Measurements from ENCODE around the gene ZNF296.

Gene ZNF296

DNA sequence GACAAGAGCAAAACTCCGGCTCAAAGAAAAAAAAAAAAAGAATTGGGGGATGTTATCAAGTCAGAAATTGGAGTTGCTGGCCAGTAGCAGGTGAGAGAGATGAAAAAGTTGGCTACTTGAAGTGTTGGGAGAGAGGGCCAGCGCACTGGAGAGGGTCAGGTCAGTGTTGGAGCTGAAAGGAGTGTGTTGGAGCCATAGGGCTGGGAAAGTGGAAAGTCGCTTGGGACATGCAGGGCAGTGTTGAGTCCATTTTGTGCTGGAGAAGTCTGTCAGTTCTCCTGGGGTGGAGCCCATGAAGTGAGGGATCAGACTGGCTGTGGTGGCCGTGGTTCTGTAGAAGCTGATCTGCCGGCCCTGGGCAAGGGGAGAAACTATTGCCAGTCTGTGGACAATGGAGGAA lies 18.4 kb upstream of the ZNF296 start:
- Histone ChIP-seq H3K4me3 (ENCODE audit: low read depth in 1 of 2, low read length in 2 of 2) (peak overlapping the region in 1 of 2 donors; percentile 99), H3K27ac (ENCODE audit: low read length) (no peak overlapping the region), H3K27me3 (ENCODE audit: low read depth, low read length) (no peaks in the 10 kb centered on the region), H3K9me3 (ENCODE audit: control insufficient read depth in 1 of 2, low read length in 2 of 2) (no peaks in the 10 kb centered on the region), H3K36me3 (ENCODE audit: control insufficient read depth in 1 of 2, insufficient read depth in 2 of 2, low read length in 2 of 2) (no peaks in the 10 kb centered on the region), H3K4me1 (ENCODE audit: control insufficient read depth in 1 of 2, insufficient read depth in 2 of 2, low read length in 2 of 2) (peaks cover 20 to 67% of the 10 kb centered on the region in 2 donors)

DNA sequence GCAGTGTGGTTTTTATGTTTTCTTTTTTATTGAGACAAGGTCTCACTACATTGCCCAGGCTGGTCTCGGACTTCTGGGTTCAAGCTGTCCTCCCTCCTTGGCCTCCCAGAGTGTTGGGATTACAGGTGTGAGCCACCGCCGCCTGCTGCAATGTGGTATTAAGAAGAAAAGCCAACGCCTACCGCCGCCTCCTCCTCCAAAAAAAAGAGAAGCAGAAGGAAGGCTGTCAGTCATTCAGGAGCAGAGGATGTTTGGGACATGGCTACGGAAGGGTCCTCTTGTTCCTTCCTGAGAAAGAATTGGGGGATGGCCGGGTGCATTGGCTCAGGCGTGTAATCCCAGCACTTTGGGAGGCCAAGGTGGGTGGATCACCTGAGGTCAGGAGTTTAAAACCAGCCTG lies 17.9 kb upstream of the ZNF296 start:
- Histone ChIP-seq H3K4me3 (ENCODE audit: low read depth in 1 of 2, low read length in 2 of 2) (peak overlapping the region; percentile 85 to 99), H3K9me3 (ENCODE audit: control insufficient read depth in 1 of 2, low read length in 2 of 2) (no peaks in the 10 kb centered on the region), H3K36me3 (ENCODE audit: control insufficient read depth in 1 of 2, insufficient read depth in 2 of 2, low read length in 2 of 2) (no peaks in the 10 kb centered on the region), H3K27ac (ENCODE audit: low read length) (no peak overlapping the region), H3K4me1 (ENCODE audit: control insufficient read depth in 1 of 2, insufficient read depth in 2 of 2, low read length in 2 of 2) (peaks cover 18 to 63% of the 10 kb centered on the region in 2 donors), H3K27me3 (ENCODE audit: low read depth, low read length) (no peaks in the 10 kb centered on the region)

DNA sequence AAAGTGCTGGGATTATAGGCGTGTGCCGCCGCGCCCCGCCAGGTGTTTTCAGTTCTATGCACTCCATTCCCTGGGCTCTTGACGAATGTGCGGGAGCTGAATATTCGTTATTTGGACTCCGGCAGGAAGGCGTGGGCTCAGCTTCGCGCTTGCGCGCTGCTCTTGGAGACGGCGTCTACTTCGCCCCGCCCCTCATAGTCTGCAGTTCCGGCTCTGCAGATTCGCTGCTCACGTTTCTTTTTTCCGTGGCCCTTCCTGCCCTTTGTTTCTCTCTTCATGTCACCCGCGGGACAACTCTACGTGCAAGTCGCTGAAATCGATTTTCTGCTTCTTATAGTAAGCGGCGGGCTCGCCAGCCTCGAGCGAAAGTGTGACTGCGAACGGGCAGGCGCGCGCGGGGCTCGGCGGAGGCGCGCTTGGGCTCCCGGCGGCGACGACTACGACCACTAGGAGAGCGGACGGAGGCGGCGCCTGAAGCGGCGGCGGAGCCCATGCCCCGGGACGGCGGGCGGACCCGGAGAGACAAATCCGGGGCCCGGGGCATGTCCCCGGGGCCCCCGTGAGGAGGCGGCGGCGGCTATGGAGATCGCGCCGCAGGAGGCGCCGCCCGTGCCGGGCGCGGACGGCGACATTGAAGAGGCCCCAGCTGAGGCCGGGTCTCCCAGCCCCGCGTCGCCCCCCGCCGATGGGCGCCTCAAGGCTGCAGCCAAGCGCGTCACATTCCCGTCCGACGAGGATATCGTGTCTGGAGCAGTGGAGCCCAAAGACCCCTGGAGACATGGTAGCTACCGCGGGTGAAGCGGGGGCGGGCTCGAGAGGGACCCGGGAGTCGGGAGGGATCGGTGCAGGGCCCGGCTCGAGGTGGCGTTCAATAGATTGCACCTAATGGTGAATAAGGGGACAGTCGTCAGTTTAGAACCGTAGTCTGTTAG lies 16.7 kb upstream of the ZNF296 start, which contains the start of gene PPP1R37:
PPP1R37 (plus strand) TSS at position 433 of the 932 bp plus-strand sequence; CDS start at position 580, 147 bp downstream.
- no peaks in the 10 kb centered on the region for H3K27me3 ChIP-seq (ENCODE audit: low read depth, low read length)
- peaks cover 11 to 52% of the 10 kb centered on the region in 2 donors for H3K4me1 ChIP-seq (ENCODE audit: control insufficient read depth in 1 of 2, insufficient read depth in 2 of 2, low read length in 2 of 2)
- H3K27ac ChIP-seq (ENCODE audit: low read length) = peak within 1 kb of the TSS; percentile 94
- H3K9me3 ChIP-seq (ENCODE audit: control insufficient read depth in 1 of 2, low read length in 2 of 2) = no peaks in the 10 kb centered on the region
- no peaks in the 10 kb centered on the region for H3K36me3 ChIP-seq (ENCODE audit: control insufficient read depth in 1 of 2, insufficient read depth in 2 of 2, low read length in 2 of 2)
- peak within 1 kb of the TSS; percentile 85 to 99 for H3K4me3 ChIP-seq (ENCODE audit: low read depth in 1 of 2, low read length in 2 of 2)

DNA sequence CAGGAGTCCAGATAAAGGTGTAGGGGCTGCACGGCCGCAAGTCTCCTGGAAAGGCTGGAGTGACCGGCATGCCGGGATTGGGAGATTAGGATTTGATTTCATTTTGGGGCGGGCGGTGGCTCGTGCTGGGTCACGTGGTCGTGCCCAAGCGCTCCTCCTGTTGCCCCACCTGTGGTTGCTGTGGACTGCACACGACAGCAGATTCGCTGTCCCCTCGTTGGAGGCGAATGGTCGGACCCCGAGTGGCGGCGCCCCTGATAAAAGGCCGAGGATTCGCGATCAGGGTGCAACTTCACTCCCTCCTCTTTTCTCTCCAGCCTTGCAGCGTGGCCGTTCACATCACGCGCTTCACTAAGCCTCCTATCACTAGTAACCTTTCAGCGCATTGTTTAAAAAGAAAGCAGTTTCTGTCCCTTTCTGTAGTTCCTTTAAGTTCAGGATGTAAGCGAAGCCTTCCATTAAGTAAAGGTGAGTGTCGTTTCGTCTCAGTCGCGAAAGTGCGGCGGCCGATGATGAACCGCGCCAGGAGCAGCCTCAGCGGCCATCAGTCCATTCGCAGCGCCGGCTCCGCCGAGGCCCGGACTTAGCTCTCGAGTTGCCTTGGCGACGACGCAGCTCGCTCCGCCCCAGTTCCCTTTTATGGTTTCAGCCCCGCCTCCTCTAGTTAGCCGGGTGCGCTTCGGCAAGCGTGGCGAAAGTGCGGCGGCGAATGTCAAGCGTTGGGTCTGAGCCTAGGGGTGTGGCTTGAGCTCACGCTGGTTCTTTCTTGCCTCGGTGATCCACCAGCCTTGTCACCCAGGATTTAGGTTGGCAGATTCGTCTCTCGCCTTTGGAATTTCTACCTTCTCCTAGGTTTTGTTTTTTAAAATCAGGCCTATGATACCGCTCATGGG lies 15.0 kb upstream of the ZNF296 start:
- Histone ChIP-seq H3K27me3 (ENCODE audit: low read depth, low read length) (no peaks in the 10 kb centered on the region), H3K4me3 (ENCODE audit: low read depth in 1 of 2, low read length in 2 of 2) (peak overlapping the region; percentile 85 to 99), H3K27ac (ENCODE audit: low read length) (peak overlapping the region; percentile 94), H3K4me1 (ENCODE audit: control insufficient read depth in 1 of 2, insufficient read depth in 2 of 2, low read length in 2 of 2) (peaks cover 6 to 38% of the 10 kb centered on the region in 2 donors), H3K36me3 (ENCODE audit: control insufficient read depth in 1 of 2, insufficient read depth in 2 of 2, low read length in 2 of 2) (peaks cover 0 to 10% of the 10 kb centered on the region in 2 donors), H3K9me3 (ENCODE audit: control insufficient read depth in 1 of 2, low read length in 2 of 2) (no peaks in the 10 kb centered on the region)

DNA sequence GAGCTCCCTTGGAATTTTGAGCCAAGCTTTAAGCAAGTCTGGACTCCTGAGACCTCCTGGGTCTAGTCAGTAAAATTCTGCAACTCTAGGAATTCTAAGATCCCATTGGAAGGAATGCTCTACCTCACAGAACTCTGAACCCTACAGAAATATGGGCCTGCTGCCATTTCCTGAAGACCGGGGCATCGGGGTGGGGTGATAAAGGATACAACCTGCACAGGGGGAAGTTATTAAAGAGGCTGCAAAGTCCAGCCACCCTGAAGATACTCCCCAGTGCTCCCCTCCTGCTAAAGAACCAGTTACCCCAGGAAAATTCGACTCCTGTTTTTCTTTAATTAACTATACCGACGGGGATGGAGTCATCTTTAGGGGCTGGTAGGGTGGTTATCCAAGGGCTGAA lies 14.3 kb upstream of the ZNF296 start:
- H3K27ac ChIP-seq (ENCODE audit: low read length) = no peak overlapping the region
- H3K27me3 ChIP-seq (ENCODE audit: low read depth, low read length) = no peaks in the 10 kb centered on the region
- peaks cover 6 to 32% of the 10 kb centered on the region in 2 donors for H3K4me1 ChIP-seq (ENCODE audit: control insufficient read depth in 1 of 2, insufficient read depth in 2 of 2, low read length in 2 of 2)
- peak overlapping the region; percentile 85 to 99 for H3K4me3 ChIP-seq (ENCODE audit: low read depth in 1 of 2, low read length in 2 of 2)
- H3K9me3 ChIP-seq (ENCODE audit: control insufficient read depth in 1 of 2, low read length in 2 of 2) = no peaks in the 10 kb centered on the region
- peaks cover 0 to 11% of the 10 kb centered on the region in 2 donors for H3K36me3 ChIP-seq (ENCODE audit: control insufficient read depth in 1 of 2, insufficient read depth in 2 of 2, low read length in 2 of 2)

DNA sequence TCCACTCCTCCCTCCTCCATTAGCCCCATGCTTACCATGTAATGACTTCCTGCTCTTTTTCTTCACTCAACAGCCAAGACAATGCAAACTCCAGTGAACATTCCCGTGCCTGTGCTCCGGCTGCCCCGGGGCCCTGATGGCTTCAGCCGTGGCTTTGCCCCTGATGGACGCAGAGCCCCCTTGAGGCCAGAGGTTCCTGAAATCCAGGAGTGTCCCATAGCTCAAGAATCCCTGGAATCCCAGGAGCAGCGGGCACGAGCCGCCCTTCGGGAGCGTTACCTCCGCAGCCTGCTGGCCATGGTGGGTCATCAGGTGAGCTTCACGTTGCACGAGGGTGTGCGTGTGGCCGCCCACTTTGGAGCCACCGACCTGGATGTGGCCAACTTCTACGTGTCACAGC lies 13.8 kb upstream of the ZNF296 start:
- no peaks in the 10 kb centered on the region for H3K9me3 ChIP-seq (ENCODE audit: control insufficient read depth in 1 of 2, low read length in 2 of 2)
- no peak overlapping the region for H3K4me3 ChIP-seq (ENCODE audit: low read depth in 1 of 2, low read length in 2 of 2)
- H3K36me3 ChIP-seq (ENCODE audit: control insufficient read depth in 1 of 2, insufficient read depth in 2 of 2, low read length in 2 of 2) = peaks cover 0 to 15% of the 10 kb centered on the region in 2 donors
- H3K27ac ChIP-seq (ENCODE audit: low read length) = no peak overlapping the region
- peaks cover 6 to 26% of the 10 kb centered on the region in 2 donors for H3K4me1 ChIP-seq (ENCODE audit: control insufficient read depth in 1 of 2, insufficient read depth in 2 of 2, low read length in 2 of 2)
- H3K27me3 ChIP-seq (ENCODE audit: low read depth, low read length) = no peaks in the 10 kb centered on the region

DNA sequence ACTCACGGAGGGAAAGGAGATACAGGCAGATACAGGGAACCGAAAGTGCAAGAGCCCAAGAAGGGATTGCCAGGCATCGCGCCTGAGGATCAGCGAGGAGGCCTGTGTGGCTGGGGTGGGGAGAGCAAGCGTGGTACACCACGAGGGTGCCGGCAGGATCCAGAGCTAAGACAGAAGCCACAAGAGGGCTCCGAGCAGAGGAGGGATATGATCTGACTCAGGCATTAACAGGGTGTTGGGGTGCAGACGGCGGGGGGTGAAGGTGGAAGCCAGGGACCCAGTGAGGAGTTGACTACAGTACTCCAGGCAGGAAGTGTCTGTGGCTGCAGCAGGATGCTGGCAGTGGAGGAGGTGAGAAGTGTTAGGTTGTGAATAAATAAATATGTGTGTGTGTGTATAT lies 11.3 kb upstream of the ZNF296 start:
- Histone ChIP-seq H3K4me1 (ENCODE audit: control insufficient read depth in 1 of 2, insufficient read depth in 2 of 2, low read length in 2 of 2) (peaks cover 0 to 10% of the 10 kb centered on the region in 2 donors), H3K36me3 (ENCODE audit: control insufficient read depth in 1 of 2, insufficient read depth in 2 of 2, low read length in 2 of 2) (peaks cover 0 to 18% of the 10 kb centered on the region in 2 donors), H3K27me3 (ENCODE audit: low read depth, low read length) (no peaks in the 10 kb centered on the region), H3K27ac (ENCODE audit: low read length) (no peak overlapping the region), H3K4me3 (ENCODE audit: low read depth in 1 of 2, low read length in 2 of 2) (no peak overlapping the region), H3K9me3 (ENCODE audit: control insufficient read depth in 1 of 2, low read length in 2 of 2) (no peaks in the 10 kb centered on the region)

DNA sequence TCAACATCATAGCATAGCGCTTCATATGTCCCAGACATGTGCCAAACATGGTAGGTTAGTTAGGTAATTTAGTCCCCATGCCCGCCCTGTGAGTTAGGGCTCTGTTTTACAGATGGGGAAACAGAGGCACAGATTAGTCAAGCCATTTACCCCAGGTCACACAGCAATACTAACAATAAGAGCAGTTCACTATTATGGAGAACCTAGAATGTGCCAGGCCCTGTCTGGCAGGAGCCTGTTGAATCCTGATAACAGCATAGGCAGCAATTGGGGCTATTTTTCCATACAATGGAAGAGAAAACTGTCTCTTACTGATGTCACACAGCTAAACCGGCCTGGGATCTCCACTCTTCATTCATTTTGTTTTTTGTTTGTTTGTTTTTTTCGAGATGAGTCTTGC lies 10.2 kb upstream of the ZNF296 start:
- Histone ChIP-seq H3K4me1 (ENCODE audit: control insufficient read depth in 1 of 2, insufficient read depth in 2 of 2, low read length in 2 of 2) (peaks cover 0 to 10% of the 10 kb centered on the region in 2 donors), H3K9me3 (ENCODE audit: control insufficient read depth in 1 of 2, low read length in 2 of 2) (no peaks in the 10 kb centered on the region), H3K27ac (ENCODE audit: low read length) (no peak overlapping the region), H3K4me3 (ENCODE audit: low read depth in 1 of 2, low read length in 2 of 2) (no peak overlapping the region), H3K36me3 (ENCODE audit: control insufficient read depth in 1 of 2, insufficient read depth in 2 of 2, low read length in 2 of 2) (peaks cover 8 to 27% of the 10 kb centered on the region in 2 donors), H3K27me3 (ENCODE audit: low read depth, low read length) (no peaks in the 10 kb centered on the region)

DNA sequence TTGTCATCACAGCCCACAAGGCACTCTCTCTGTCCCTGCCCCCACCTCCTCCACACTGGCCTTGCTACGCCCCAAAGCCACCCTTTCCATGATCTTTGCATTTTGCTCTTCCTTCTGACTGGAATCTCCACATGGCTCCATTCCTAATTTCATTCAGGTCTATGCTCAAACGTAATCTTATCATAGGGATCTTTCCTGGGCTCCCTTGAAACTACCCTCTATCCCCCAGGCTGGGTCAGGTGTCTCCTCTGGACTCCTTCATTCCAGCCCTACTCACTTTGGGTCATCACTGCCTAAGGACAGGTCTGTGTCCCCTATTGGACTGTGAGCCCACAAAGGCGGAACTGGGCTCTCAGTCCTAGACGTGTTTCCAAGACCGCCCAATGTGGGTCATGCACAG lies 5.9 kb upstream of the ZNF296 start:
- H3K27me3 ChIP-seq (ENCODE audit: low read depth, low read length) = no peaks in the 10 kb centered on the region
- peaks cover 11 to 22% of the 10 kb centered on the region in 2 donors for H3K4me1 ChIP-seq (ENCODE audit: control insufficient read depth in 1 of 2, insufficient read depth in 2 of 2, low read length in 2 of 2)
- H3K36me3 ChIP-seq (ENCODE audit: control insufficient read depth in 1 of 2, insufficient read depth in 2 of 2, low read length in 2 of 2) = peaks cover 8 to 23% of the 10 kb centered on the region in 2 donors
- no peaks in the 10 kb centered on the region for H3K9me3 ChIP-seq (ENCODE audit: control insufficient read depth in 1 of 2, low read length in 2 of 2)
- no peak overlapping the region for H3K4me3 ChIP-seq (ENCODE audit: low read depth in 1 of 2, low read length in 2 of 2)
- H3K27ac ChIP-seq (ENCODE audit: low read length) = no peak overlapping the region

DNA sequence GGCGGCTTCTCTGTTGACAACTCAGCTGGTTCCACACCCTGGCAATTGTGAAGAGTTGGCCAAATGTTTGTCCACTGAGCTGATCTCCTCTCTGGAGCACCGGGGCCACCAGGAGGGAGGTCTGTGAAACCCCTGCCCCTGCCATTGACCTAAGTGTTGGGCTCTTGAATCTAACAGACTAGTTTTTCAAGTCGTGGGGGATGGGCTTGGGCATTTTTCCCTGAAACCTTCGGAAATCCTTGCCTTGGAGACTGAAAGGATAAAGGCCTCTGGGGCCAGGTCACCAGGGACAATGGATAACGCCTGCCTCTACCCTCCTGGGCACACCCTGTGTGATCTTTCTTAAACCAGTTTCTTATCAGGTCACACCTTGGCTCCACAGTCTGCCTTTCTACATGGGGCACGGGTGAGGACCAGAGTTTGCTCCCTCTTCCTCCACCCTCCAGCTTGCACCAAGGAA lies 3.7 kb upstream of the ZNF296 start:
- Histone ChIP-seq H3K4me3 (ENCODE audit: low read depth in 1 of 2, low read length in 2 of 2) (peak overlapping the region; percentile 96 to 97), H3K36me3 (ENCODE audit: control insufficient read depth in 1 of 2, insufficient read depth in 2 of 2, low read length in 2 of 2) (peaks cover 8 to 11% of the 10 kb centered on the region in 2 donors), H3K9me3 (ENCODE audit: control insufficient read depth in 1 of 2, low read length in 2 of 2) (no peaks in the 10 kb centered on the region), H3K27me3 (ENCODE audit: low read depth, low read length) (no peaks in the 10 kb centered on the region), H3K4me1 (ENCODE audit: control insufficient read depth in 1 of 2, insufficient read depth in 2 of 2, low read length in 2 of 2) (peaks cover 16 to 39% of the 10 kb centered on the region in 2 donors), H3K27ac (ENCODE audit: low read length) (peak overlapping the region; percentile 73)
